ENCODE data around the gene ARHGEF16. TPM values are rescaled to one million over a fixed set of nuclear protein-coding genes. Genes with fewer than 3 reads are reported as not detected.
A peak's percentile ranks its signal among the peaks of the same experiment; 100 is the strongest.

ARHGEF16 gene
- total RNA-seq, 1 donor from 2014 or later: 4.1 TPM

DNA sequence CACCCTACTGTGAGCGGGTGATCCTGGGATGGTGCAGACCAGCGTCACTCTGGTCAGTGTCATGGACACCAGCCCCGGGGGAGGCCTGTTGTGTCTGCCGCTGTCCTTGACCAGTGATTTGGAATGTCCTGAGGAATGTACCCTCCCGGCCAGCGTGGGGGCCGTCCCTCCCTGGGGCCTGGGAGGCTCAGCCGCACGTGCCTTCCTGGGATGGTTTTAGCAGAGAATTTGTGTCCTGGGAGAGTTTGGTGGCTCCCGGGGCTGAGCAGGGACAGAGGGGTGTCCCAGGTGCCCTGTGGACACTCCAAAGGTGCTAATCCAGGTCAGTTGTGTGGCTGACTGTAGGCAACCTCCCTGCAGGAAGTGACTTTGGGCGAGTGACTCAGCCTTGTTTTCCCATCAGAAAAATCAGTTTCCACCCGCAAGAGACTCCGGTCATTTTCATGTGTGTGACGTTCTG, 6.2 kb downstream of the ARHGEF16 start:
- H3K4me1 Mint-ChIP-seq (ENCODE audit: low read depth, unreplicated experiment): peaks cover 20% of the 10 kb centered on the region
- Histone ChIP-seq H3K9ac (ENCODE audit: low read length) (peak overlapping the region; percentile 9), H3K4me1 (ENCODE audit: insufficient read depth, low read length) (peaks cover 8% of the 10 kb centered on the region), H3K27ac (ENCODE audit: low read depth, low read length) (no peak overlapping the region), H3K79me2 (ENCODE audit: insufficient read depth, low read length) (no peaks in the 10 kb centered on the region), H4K20me1 (ENCODE audit: insufficient read depth, low read length) (no peaks in the 10 kb centered on the region), H3K4me2 (ENCODE audit: low read length) (peak overlapping the region; percentile 52), H3K27me3 (ENCODE audit: insufficient read depth, low read length) (peaks cover 2% of the 10 kb centered on the region), H3K36me3 (ENCODE audit: insufficient read depth, low read length) (no peaks in the 10 kb centered on the region), H3K9me3 (ENCODE audit: insufficient read depth, low read depth, low read length) (no peaks in the 10 kb centered on the region), H2AFZ (ENCODE audit: low read depth, low read length) (peak overlapping the region; percentile 57), H3K4me3 (ENCODE audit: insufficient read depth, low read depth, low read length) (no peak overlapping the region)
- DNase-seq (ENCODE audit: low read depth): peak; percentile 28
- H3K27me3 Mint-ChIP-seq (ENCODE audit: low read depth, unreplicated experiment): peaks cover 3% of the 10 kb centered on the region
- peaks cover 2% of the 10 kb centered on the region for H3K36me3 Mint-ChIP-seq (ENCODE audit: low read depth, unreplicated experiment)
- H3K9me3 Mint-ChIP-seq (ENCODE audit: unreplicated experiment): no peaks in the 10 kb centered on the region
- no peak for TF ChIP-seq EZH2 (IDR thresholded peaks at IDR 0.05; ENCODE audit: insufficient read depth, low read length)
- TF ChIP-seq, protein P1, sequence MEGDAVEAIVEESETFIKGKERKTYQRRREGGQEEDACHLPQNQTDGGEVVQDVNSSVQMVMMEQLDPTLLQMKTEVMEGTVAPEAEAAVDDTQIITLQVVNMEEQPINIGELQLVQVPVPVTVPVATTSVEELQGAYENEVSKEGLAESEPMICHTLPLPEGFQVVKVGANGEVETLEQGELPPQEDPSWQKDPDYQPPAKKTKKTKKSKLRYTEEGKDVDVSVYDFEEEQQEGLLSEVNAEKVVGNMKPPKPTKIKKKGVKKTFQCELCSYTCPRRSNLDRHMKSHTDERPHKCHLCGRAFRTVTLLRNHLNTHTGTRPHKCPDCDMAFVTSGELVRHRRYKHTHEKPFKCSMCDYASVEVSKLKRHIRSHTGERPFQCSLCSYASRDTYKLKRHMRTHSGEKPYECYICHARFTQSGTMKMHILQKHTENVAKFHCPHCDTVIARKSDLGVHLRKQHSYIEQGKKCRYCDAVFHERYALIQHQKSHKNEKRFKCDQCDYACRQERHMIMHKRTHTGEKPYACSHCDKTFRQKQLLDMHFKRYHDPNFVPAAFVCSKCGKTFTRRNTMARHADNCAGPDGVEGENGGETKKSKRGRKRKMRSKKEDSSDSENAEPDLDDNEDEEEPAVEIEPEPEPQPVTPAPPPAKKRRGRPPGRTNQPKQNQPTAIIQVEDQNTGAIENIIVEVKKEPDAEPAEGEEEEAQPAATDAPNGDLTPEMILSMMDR (IDR thresholded peaks at IDR 0.05; ENCODE audit: insufficient read depth, low read depth, low read length): no peak
- no peak for FAIRE-seq
- H3K4me3 Mint-ChIP-seq (ENCODE audit: unreplicated experiment): no peak overlapping the region
- peak overlapping the region; percentile 62 for H3K27ac Mint-ChIP-seq (ENCODE audit: unreplicated experiment)

DNA sequence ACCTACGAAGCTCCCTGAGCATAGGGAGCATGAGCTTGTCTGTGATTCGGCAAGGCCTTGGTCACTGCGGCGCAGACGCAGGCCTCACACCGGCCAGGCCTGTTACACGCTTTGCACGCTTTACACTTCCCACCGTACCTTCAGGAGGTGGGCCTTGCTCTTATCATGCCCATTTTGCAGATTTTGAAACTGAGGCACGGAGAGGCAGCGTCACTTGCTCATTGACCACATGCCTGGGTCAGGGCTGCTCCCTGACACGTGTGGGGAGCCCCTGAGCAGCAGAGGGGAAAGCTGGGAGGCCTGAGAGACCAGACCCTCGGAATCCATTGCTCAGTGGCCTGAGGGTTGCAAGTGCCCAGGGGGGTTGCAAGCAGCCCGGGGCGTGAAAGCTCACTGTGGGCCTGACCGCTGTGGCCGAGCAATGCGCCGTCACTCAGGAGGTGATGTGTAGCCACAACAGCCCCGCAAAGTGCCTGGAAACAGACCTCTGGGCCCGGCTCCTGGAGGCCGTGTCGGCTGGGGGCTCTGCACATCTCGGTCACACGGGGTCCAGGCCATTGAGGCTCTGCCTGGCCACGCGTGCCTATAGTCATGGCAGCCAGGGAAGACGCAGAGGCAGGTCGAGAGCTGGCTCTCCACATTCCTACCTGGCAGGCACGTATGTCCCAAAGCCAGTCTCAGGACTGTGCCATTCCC, 6.9 kb downstream of the ARHGEF16 start:
- Histone ChIP-seq H3K27me3 (ENCODE audit: insufficient read depth, low read length) (peaks cover 2% of the 10 kb centered on the region), H3K36me3 (ENCODE audit: insufficient read depth, low read length) (no peaks in the 10 kb centered on the region), H3K4me3 (ENCODE audit: insufficient read depth, low read depth, low read length) (no peak overlapping the region), H3K9ac (ENCODE audit: low read length) (no peak overlapping the region), H4K20me1 (ENCODE audit: insufficient read depth, low read length) (no peaks in the 10 kb centered on the region), H2AFZ (ENCODE audit: low read depth, low read length) (no peak overlapping the region), H3K4me2 (ENCODE audit: low read length) (no peak overlapping the region), H3K27ac (ENCODE audit: low read depth, low read length) (no peak overlapping the region), H3K79me2 (ENCODE audit: insufficient read depth, low read length) (no peaks in the 10 kb centered on the region), H3K9me3 (ENCODE audit: insufficient read depth, low read depth, low read length) (no peaks in the 10 kb centered on the region), H3K4me1 (ENCODE audit: insufficient read depth, low read length) (peaks cover 8% of the 10 kb centered on the region)
- Mint-ChIP-seq H3K4me3 (ENCODE audit: unreplicated experiment) (no peak overlapping the region), H3K4me1 (ENCODE audit: low read depth, unreplicated experiment) (peaks cover 20% of the 10 kb centered on the region), H3K27ac (ENCODE audit: unreplicated experiment) (peak overlapping the region; percentile 47), H3K27me3 (ENCODE audit: low read depth, unreplicated experiment) (peaks cover 10% of the 10 kb centered on the region), H3K36me3 (ENCODE audit: low read depth, unreplicated experiment) (peaks cover 2% of the 10 kb centered on the region), H3K9me3 (ENCODE audit: unreplicated experiment) (no peaks in the 10 kb centered on the region)
- TF ChIP-seq EZH2 (IDR thresholded peaks at IDR 0.05; ENCODE audit: insufficient read depth, low read length): no peak
- TF ChIP-seq, protein P1 (IDR thresholded peaks at IDR 0.05; ENCODE audit: insufficient read depth, low read depth, low read length): no peak
- no peak for FAIRE-seq
- no peak for DNase-seq (ENCODE audit: low read depth)

DNA sequence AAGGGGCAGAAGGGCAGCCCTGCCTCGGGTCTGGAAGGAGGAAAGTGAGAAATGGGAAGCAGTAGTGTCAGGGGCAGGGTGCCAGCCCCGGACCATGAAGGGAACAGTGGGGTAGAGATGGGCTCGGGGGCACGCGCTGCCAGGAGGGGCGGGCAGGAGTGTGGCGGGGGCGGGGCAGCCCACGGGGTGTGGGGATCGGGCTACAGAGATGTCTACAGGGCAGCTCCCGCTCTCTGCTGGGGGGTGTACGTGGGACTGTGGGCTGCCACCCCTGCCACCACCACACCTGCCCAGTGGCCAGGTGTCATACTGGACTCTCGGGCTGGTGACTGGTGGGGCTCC, 7.4 kb downstream of the ARHGEF16 start:
- no peak overlapping the region for H3K4me3 ChIP-seq (ENCODE audit: insufficient read depth, low read depth, low read length)
- no peak overlapping the region for H3K27ac ChIP-seq (ENCODE audit: low read depth, low read length)
- no peak for FAIRE-seq
- H3K79me2 ChIP-seq (ENCODE audit: insufficient read depth, low read length): no peaks in the 10 kb centered on the region
- H3K9me3 ChIP-seq (ENCODE audit: insufficient read depth, low read depth, low read length): no peaks in the 10 kb centered on the region
- Mint-ChIP-seq H3K27ac (ENCODE audit: unreplicated experiment) (no peak overlapping the region), H3K4me1 (ENCODE audit: low read depth, unreplicated experiment) (peaks cover 20% of the 10 kb centered on the region), H3K36me3 (ENCODE audit: low read depth, unreplicated experiment) (peaks cover 2% of the 10 kb centered on the region), H3K27me3 (ENCODE audit: low read depth, unreplicated experiment) (peaks cover 10% of the 10 kb centered on the region), H3K9me3 (ENCODE audit: unreplicated experiment) (no peaks in the 10 kb centered on the region), H3K4me3 (ENCODE audit: unreplicated experiment) (no peak overlapping the region)
- H4K20me1 ChIP-seq (ENCODE audit: insufficient read depth, low read length): no peaks in the 10 kb centered on the region
- no peak for TF ChIP-seq EZH2 (IDR thresholded peaks at IDR 0.05; ENCODE audit: insufficient read depth, low read length)
- TF ChIP-seq, protein P1 (IDR thresholded peaks at IDR 0.05; ENCODE audit: insufficient read depth, low read depth, low read length): no peak
- no peak overlapping the region for H3K4me2 ChIP-seq (ENCODE audit: low read length)
- H3K4me1 ChIP-seq (ENCODE audit: insufficient read depth, low read length): peaks cover 8% of the 10 kb centered on the region
- no peak overlapping the region for H3K9ac ChIP-seq (ENCODE audit: low read length)
- H3K36me3 ChIP-seq (ENCODE audit: insufficient read depth, low read length): no peaks in the 10 kb centered on the region
- H2AFZ ChIP-seq (ENCODE audit: low read depth, low read length): no peak overlapping the region
- no peak for DNase-seq (ENCODE audit: low read depth)
- peaks cover 2% of the 10 kb centered on the region for H3K27me3 ChIP-seq (ENCODE audit: insufficient read depth, low read length)
